ENCODE measurements around the gene NXNL2. TPM values are rescaled to one million over a fixed set of nuclear protein-coding genes. Genes with fewer than 3 reads are reported as not detected.

The NXNL2 gene
- total and polyA plus RNA-seq, 4 donors, result 0.09 to 0.14 TPM; not detected in 2

DNA sequence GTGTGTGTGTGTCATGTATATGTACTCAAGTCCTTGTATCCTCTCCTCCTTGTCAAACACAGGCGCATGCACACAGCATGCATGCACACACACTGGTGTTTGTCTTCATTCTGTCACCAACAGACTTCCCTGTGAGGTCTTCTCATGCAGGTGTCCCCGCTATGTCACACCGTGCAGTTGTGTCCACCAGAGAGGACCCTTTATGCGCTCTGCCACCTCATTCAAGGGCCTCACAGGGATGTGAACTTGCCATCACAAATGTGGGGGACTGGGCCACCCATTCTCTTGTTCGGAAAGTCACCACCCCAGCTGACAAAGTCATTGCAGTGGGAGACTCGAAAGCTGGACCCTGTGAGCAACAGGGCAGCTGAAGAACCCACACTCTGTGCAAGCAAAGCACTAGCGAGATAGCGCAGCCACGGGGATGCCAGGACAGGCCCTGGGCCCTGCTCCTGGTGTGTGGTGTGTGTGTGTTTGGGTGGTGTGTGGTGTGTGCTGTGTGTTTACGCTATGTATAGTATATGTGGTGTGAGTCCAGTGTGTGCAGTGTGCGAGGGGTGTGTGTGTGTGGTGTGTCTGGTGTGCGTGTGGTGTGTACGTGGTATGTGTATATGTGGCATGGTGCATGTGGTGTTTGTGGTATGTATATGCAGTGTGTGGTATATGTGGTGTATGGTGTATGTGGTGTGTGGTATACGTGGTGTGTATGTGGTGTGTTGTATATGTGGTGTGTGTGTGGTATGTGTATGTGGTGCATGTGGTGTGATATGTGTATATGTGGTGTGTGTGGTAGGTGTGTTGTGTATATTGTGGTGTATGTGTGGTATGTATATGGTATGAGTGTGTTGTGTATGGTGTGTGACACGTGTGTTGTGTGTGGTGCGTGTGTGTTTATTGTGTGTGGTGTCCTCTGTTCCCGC lies 30.9 kb upstream of the NXNL2 start:
- DNase-seq (ENCODE audit: low spot score), result no peak
- Histone ChIP-seq H3K4me3 (ENCODE audit: low read depth in 1 of 3, low read length in 3 of 3) (no peak overlapping the region), H3K9me3 (ENCODE audit: control insufficient read depth in 4 of 4, low read length in 3 of 4) (peaks cover 0 to 4% (median 3%) of the 10 kb centered on the region in 4 donors), H3K36me3 (ENCODE audit: control insufficient read depth in 4 of 4, insufficient read depth in 3 of 4, low read depth in 1 of 4, low read length in 3 of 4) (no peaks in the 10 kb centered on the region), H3K9ac (ENCODE audit: low read depth in 1 of 2, low read length in 2 of 2) (no peak overlapping the region), H3K4me1 (ENCODE audit: control insufficient read depth in 4 of 4, insufficient read depth in 4 of 4, low read length in 3 of 4) (no peaks in the 10 kb centered on the region), H3K27me3 (ENCODE audit: control insufficient read depth in 4 of 4, insufficient read depth in 4 of 4, low read length in 3 of 4) (no peaks in the 10 kb centered on the region), H3K27ac (ENCODE audit: low read depth in 1 of 2, low read length in 2 of 2) (no peak overlapping the region)
- 97% methylated on average over 17 of the region's 17 CpGs for WGBS
- TF ChIP-seq, protein P1, sequence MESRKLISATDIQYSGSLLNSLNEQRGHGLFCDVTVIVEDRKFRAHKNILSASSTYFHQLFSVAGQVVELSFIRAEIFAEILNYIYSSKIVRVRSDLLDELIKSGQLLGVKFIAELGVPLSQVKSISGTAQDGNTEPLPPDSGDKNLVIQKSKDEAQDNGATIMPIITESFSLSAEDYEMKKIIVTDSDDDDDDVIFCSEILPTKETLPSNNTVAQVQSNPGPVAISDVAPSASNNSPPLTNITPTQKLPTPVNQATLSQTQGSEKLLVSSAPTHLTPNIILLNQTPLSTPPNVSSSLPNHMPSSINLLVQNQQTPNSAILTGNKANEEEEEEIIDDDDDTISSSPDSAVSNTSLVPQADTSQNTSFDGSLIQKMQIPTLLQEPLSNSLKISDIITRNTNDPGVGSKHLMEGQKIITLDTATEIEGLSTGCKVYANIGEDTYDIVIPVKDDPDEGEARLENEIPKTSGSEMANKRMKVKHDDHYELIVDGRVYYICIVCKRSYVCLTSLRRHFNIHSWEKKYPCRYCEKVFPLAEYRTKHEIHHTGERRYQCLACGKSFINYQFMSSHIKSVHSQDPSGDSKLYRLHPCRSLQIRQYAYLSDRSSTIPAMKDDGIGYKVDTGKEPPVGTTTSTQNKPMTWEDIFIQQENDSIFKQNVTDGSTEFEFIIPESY (IDR thresholded peaks at IDR 0.05), result no peak

DNA sequence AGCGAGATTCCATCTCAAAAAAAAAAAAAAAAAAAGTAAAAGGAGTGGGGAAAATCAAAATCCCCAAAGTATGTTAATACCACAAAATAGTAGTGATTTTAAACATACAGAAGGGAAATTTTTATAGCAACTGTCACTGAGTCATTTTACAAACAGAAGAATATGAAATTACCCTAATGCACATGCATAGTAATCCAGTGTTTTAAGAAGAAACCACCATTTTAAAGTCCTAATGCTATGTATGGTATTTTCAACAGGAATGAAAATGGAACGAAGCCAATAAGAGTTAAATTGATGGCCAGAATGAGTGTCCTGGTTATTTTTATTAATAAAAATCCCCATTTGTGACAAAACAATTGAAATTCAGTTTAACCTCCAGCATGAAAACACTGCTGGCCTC lies 26.7 kb upstream of the NXNL2 start:
- no peak overlapping the region for H3K27ac ChIP-seq (ENCODE audit: low read depth in 1 of 2, low read length in 2 of 2)
- H3K27me3 ChIP-seq (ENCODE audit: control insufficient read depth in 4 of 4, insufficient read depth in 4 of 4, low read length in 3 of 4), result no peaks in the 10 kb centered on the region
- peaks cover 0 to 4% (median 3%) of the 10 kb centered on the region in 4 donors for H3K9me3 ChIP-seq (ENCODE audit: control insufficient read depth in 4 of 4, low read length in 3 of 4)
- no peak for DNase-seq (ENCODE audit: low spot score)
- H3K9ac ChIP-seq (ENCODE audit: low read depth in 1 of 2, low read length in 2 of 2), result no peak overlapping the region
- no peak for TF ChIP-seq FOXA2 (IDR thresholded peaks at IDR 0.05)
- no peak for TF ChIP-seq JUND (IDR thresholded peaks at IDR 0.05)
- no peak for TF ChIP-seq TAF1 (conservative IDR thresholded peaks at IDR 0.05)
- TF ChIP-seq FOXA1 (IDR thresholded peaks at IDR 0.05), result no peak
- TF ChIP-seq, protein P2, sequence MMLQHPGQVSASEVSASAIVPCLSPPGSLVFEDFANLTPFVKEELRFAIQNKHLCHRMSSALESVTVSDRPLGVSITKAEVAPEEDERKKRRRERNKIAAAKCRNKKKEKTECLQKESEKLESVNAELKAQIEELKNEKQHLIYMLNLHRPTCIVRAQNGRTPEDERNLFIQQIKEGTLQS (IDR thresholded peaks at IDR 0.05), result no peak
- TF ChIP-seq HNF4G (IDR thresholded peaks at IDR 0.05), result no peak
- TF ChIP-seq NR2F2 (IDR thresholded peaks at IDR 0.05), result no peak
- no peak for TF ChIP-seq RXRA (IDR thresholded peaks at IDR 0.05)
- TF ChIP-seq GABPA (IDR thresholded peaks at IDR 0.05 in 1 of 2, conservative IDR thresholded peaks at IDR 0.05 in 1 of 2), result no peak
- TF ChIP-seq, protein P3, sequence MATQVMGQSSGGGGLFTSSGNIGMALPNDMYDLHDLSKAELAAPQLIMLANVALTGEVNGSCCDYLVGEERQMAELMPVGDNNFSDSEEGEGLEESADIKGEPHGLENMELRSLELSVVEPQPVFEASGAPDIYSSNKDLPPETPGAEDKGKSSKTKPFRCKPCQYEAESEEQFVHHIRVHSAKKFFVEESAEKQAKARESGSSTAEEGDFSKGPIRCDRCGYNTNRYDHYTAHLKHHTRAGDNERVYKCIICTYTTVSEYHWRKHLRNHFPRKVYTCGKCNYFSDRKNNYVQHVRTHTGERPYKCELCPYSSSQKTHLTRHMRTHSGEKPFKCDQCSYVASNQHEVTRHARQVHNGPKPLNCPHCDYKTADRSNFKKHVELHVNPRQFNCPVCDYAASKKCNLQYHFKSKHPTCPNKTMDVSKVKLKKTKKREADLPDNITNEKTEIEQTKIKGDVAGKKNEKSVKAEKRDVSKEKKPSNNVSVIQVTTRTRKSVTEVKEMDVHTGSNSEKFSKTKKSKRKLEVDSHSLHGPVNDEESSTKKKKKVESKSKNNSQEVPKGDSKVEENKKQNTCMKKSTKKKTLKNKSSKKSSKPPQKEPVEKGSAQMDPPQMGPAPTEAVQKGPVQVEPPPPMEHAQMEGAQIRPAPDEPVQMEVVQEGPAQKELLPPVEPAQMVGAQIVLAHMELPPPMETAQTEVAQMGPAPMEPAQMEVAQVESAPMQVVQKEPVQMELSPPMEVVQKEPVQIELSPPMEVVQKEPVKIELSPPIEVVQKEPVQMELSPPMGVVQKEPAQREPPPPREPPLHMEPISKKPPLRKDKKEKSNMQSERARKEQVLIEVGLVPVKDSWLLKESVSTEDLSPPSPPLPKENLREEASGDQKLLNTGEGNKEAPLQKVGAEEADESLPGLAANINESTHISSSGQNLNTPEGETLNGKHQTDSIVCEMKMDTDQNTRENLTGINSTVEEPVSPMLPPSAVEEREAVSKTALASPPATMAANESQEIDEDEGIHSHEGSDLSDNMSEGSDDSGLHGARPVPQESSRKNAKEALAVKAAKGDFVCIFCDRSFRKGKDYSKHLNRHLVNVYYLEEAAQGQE (IDR thresholded peaks at IDR 0.05), result no peak
- no peak for TF ChIP-seq SP1 (IDR thresholded peaks at IDR 0.05)
- no peaks in the 10 kb centered on the region for H3K36me3 ChIP-seq (ENCODE audit: control insufficient read depth in 4 of 4, insufficient read depth in 3 of 4, low read depth in 1 of 4, low read length in 3 of 4)
- no peaks in the 10 kb centered on the region for H3K4me1 ChIP-seq (ENCODE audit: control insufficient read depth in 4 of 4, insufficient read depth in 4 of 4, low read length in 3 of 4)
- H3K4me3 ChIP-seq (ENCODE audit: low read depth in 1 of 3, low read length in 3 of 3), result no peak overlapping the region
- WGBS, result 84% methylated on average over 2 of the region's 2 CpGs

All from liver (tissue), 9 donors.